Caco-2 (cell line): ENCODE results near the gene CREB1. TPM values are rescaled to one million over a fixed set of nuclear protein-coding genes. Genes with fewer than 3 reads are reported as not detected.

Experiments used
- BruUV-seq: library from RNA; stranded (reverse); fragments of 400-500 nt; replicated peaks from 2 replicates; lab custom pipeline; 2021; lab: Mats Ljungman, UMichigan
- CTCF ChIA-PET: fragments of 300-600 bp; sonication (Branson Sonifier 250); formaldehyde crosslinking; loops from one replicate; lab custom pipeline; 2022; ENCODE audit warnings: antibody characterized with exemption; lab: Charles Lee
- POLR2A ChIA-PET: fragments of 300-600 bp; sonication (Branson Sonifier 250); formaldehyde crosslinking; loops from one replicate; lab custom pipeline; 2022; ENCODE audit warnings: antibody characterized with exemption; lab: Charles Lee
- DNase-seq, 2 experiments: peaks; one replicate each; pipeline versions ENCODE4 v3.0.0 to v3.0.0-alpha.2; 2020 to 2022
- H3K27me3 ChIP-seq: replicated peaks from 2 replicates; pipeline ENCODE4 v1.6.0; 2011; ENCODE audit warnings: low read length; ENCODE audit not compliant: control insufficient read depth, insufficient read depth
- H3K36me3 ChIP-seq: 2 replicates; pipeline ENCODE4 v1.5.1; 2011; ENCODE audit warnings: low read length; ENCODE audit not compliant: control insufficient read depth, insufficient read depth
- H3K4me1 ChIP-seq: fragments of 250-450 bp; sonication (Bioruptor Pico); 2 replicates; pipeline ENCODE4 v1.5.1; 2020; ENCODE audit warnings: mild to moderate bottlenecking
- H3K4me3 ChIP-seq: 2 replicates; pipeline ENCODE4 v1.5.1; 2011; ENCODE audit warnings: low read depth, mild to moderate bottlenecking, control low read depth, low read length
- H3K9me3 ChIP-seq: fragments of 250-450 bp; sonication (Bioruptor Pico); 2 replicates; pipeline ENCODE4 v1.5.1; 2020; ENCODE audit warnings: mild to moderate bottlenecking, moderate library complexity
- H3K27ac Mint-ChIP-seq: one replicate; pipeline ENCODE4 v1.8.0; 2022; ENCODE audit warnings: mixed read lengths; ENCODE audit not compliant: unreplicated experiment
- H3K27me3 Mint-ChIP-seq: one replicate; pipeline ENCODE4 v1.8.0; 2022; ENCODE audit warnings: mixed read lengths; ENCODE audit not compliant: insufficient read depth, unreplicated experiment
- H3K36me3 Mint-ChIP-seq: one replicate; pipeline ENCODE4 v1.8.0; 2022; ENCODE audit warnings: mild to moderate bottlenecking, mixed read lengths; ENCODE audit not compliant: insufficient read depth, unreplicated experiment
- H3K4me1 Mint-ChIP-seq: one replicate; pipeline ENCODE4 v1.8.0; 2022; ENCODE audit warnings: low read depth, mixed read lengths; ENCODE audit not compliant: unreplicated experiment
- H3K4me3 Mint-ChIP-seq: one replicate; pipeline ENCODE4 v1.8.0; 2022; ENCODE audit warnings: mild to moderate bottlenecking, moderate library complexity, mixed read lengths; ENCODE audit not compliant: unreplicated experiment
- H3K9me3 Mint-ChIP-seq: one replicate; pipeline ENCODE4 v1.8.0; 2022; ENCODE audit warnings: mixed read lengths; ENCODE audit not compliant: unreplicated experiment
- intact Hi-C: fragments of 100-400 bp; cut with micrococcal nuclease; formaldehyde crosslinking; loops from one replicate; pipeline ENCODE4 v1.10.0; 2022; ENCODE audit not compliant: unreplicated experiment
- total RNA-seq: library from RNA; stranded (reverse); gene quantifications from 2 replicates; pipeline ENCODE4 v1.2.3, GENCODE V29; 2022
- TF ChIP-seq, protein P1 (sequence below), 2 experiments: fragments of 200-600 bp in 1 of 2; IDR thresholded peaks; 1 replicate in 1 of 2; 2 replicates in 1 of 2; pipeline versions ENCODE4 v1.5.1 to v1.8.0; 2011 to 2022; ENCODE audit warnings: antibody characterized with exemption in 1 of 2, control low read depth in 1 of 2, inconsistent platforms in 1 of 2, low read depth in 1 of 2, low read length in 1 of 2, mild to moderate bottlenecking in 1 of 2, moderate library complexity in 1 of 2; ENCODE audit not compliant: insufficient read depth in 1 of 2, severe bottlenecking in 1 of 2, unreplicated experiment in 1 of 2

The CREB1 gene
- total RNA-seq, 1 experiment from 2014 or later, result 59.0 TPM

DNA sequence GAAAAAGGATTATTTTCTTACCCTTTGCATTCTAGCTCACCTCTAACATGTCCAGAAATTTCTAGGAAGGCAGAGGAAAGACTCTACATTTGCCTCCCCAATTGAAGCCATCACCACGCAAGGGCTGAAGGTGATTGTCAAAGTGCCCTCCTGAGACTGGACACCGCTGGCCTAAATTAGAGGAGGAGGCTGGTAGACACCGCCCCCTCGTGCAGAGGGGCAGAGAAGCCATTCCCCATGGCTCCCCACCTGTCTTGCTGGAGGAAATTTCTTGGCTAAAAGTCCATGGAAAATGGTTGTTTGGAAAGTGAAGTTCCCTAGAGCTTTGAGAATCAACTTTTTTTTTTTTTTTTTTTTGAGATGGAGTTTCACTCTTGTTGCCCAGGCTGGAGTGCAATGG, 31.3 kb upstream of the CREB1 start:
- ChIA-PET POLR2A (interaction anchor here (1.0 kb wide), 1 partner anchor 31 kb away, joined by 6 read pairs; the partner anchor contains the start of gene CREB1), CTCF (no interaction called here)
- Histone ChIP-seq H3K36me3 (no peaks in the 10 kb centered on the region), H3K9me3 (no peaks in the 10 kb centered on the region), H3K27me3 (no peaks in the 10 kb centered on the region), H3K4me3 (no peak overlapping the region), H3K4me1 (0 out of 2 replicates have a peak, but pooled peaks cover 5% of the 10 kb centered on the region)
- TF ChIP-seq, protein P1, sequence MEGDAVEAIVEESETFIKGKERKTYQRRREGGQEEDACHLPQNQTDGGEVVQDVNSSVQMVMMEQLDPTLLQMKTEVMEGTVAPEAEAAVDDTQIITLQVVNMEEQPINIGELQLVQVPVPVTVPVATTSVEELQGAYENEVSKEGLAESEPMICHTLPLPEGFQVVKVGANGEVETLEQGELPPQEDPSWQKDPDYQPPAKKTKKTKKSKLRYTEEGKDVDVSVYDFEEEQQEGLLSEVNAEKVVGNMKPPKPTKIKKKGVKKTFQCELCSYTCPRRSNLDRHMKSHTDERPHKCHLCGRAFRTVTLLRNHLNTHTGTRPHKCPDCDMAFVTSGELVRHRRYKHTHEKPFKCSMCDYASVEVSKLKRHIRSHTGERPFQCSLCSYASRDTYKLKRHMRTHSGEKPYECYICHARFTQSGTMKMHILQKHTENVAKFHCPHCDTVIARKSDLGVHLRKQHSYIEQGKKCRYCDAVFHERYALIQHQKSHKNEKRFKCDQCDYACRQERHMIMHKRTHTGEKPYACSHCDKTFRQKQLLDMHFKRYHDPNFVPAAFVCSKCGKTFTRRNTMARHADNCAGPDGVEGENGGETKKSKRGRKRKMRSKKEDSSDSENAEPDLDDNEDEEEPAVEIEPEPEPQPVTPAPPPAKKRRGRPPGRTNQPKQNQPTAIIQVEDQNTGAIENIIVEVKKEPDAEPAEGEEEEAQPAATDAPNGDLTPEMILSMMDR (IDR thresholded peaks at IDR 0.05; ENCODE audit: insufficient read depth in 1 of 2, low read depth in 1 of 2, low read length in 1 of 2, severe bottlenecking in 1 of 2, unreplicated experiment in 1 of 2), result no peak
- Mint-ChIP-seq H3K4me1 (no peaks in the 10 kb centered on the region), H3K27ac (no peak overlapping the region), H3K4me3 (no peak overlapping the region), H3K36me3 (no peaks in the 10 kb centered on the region), H3K27me3 (no peaks in the 10 kb centered on the region), H3K9me3 (no peaks in the 10 kb centered on the region)
- intact Hi-C loops, result loop anchor here (1.0 kb wide), 1 partner anchor 19 kb away; no protein-coding TSS in a partner anchor
- DNase-seq, result no peak
- no TSS peak for BruUV-seq

DNA sequence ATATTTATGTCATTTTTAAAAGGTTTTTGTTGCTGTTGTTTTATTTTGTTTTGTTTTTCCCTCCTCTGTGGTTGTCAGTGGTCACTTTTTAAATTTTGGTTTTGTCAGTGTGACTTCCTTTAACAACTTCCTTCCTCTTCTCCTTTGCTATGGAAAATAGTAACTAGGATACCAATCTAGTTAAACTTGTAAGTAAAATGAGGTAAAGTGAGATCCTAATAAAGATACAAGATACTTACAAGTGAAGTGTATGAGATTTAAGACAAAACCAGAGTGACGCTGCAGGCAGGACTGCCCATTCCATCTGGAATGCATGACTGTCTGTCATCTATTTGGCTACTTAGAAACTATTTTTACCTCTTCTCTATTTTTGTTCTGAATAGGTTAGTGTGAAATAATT, 30.6 kb upstream of the CREB1 start:
- TF ChIP-seq, protein P1 (IDR thresholded peaks at IDR 0.05; ENCODE audit: insufficient read depth in 1 of 2, low read depth in 1 of 2, low read length in 1 of 2, severe bottlenecking in 1 of 2, unreplicated experiment in 1 of 2), result no peak
- BruUV-seq, result no TSS peak
- H3K27me3 Mint-ChIP-seq, result no peaks in the 10 kb centered on the region
- no peak overlapping the region for H3K4me3 ChIP-seq
- DNase-seq, result no peak
- H3K27ac Mint-ChIP-seq, result no peak overlapping the region
- no peaks in the 10 kb centered on the region for H3K36me3 Mint-ChIP-seq
- H3K27me3 ChIP-seq, result no peaks in the 10 kb centered on the region
- H3K9me3 ChIP-seq, result no peaks in the 10 kb centered on the region
- no peaks in the 10 kb centered on the region for H3K36me3 ChIP-seq
- intact Hi-C loops, result no loop called here
- CTCF ChIA-PET, result no interaction called here
- POLR2A ChIA-PET, result no interaction called here
- H3K9me3 Mint-ChIP-seq, result no peaks in the 10 kb centered on the region
- no peak overlapping the region for H3K4me3 Mint-ChIP-seq
- H3K4me1 ChIP-seq, result 0 out of 2 replicates have a peak, but pooled peaks cover 5% of the 10 kb centered on the region
- H3K4me1 Mint-ChIP-seq, result no peaks in the 10 kb centered on the region

DNA sequence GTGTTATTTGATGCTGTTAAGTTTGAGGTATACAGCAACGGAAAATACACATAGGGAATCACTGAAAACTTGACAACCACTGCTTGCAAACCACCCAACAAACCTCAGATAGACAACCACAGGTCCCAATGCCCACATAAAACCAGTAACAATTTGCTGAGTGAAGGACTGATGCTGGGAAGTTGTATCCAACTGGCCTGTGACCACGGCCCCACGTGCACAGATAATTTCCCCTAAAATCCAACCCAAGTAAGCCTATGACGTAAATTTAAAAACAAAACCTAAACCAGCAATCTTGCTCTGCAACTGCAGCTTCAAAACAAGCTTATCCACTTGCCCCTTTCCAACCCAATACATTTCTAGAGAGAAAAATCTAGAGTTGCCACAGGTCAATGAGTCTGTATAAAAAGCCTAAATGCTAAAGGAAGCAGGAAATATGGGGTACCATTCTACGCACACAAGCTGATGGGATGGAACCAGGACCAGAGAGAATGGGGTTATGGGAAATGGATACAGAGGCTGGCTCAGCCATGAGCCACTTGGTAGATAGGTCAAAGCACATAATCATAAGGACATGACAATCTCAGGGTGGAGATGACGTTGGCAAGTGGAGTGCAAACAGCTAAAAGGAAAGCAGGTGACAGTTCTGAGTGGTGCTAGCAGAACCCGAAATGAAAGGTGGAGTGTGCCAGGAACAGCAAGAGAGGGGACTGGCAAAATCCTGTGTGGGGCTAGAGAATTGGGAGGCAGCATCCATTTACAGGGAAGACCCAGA, 27.8 kb upstream of the CREB1 start:
- ChIA-PET POLR2A (no interaction called here), CTCF (no interaction called here)
- DNase-seq, result no peak
- Histone ChIP-seq H3K36me3 (no peaks in the 10 kb centered on the region), H3K27me3 (no peaks in the 10 kb centered on the region), H3K4me3 (no peak overlapping the region), H3K4me1 (peaks cover 10% of the 10 kb centered on the region; the same call in 1 of the 2 replicates), H3K9me3 (no peaks in the 10 kb centered on the region)
- no peak overlapping the region for H3K4me3 Mint-ChIP-seq
- BruUV-seq, result no TSS peak
- no peaks in the 10 kb centered on the region for H3K9me3 Mint-ChIP-seq
- H3K27ac Mint-ChIP-seq, result no peak overlapping the region
- no peaks in the 10 kb centered on the region for H3K36me3 Mint-ChIP-seq
- no peaks in the 10 kb centered on the region for H3K27me3 Mint-ChIP-seq
- H3K4me1 Mint-ChIP-seq, result peaks cover 6% of the 10 kb centered on the region
- TF ChIP-seq, protein P1 (IDR thresholded peaks at IDR 0.05; ENCODE audit: insufficient read depth in 1 of 2, low read depth in 1 of 2, low read length in 1 of 2, severe bottlenecking in 1 of 2, unreplicated experiment in 1 of 2), result no peak
- intact Hi-C loops, result no loop called here
